GM21786 (cell line): ENCODE results near the gene PLXNA4.

ENCODE experiments used
- ATAC-seq: cut with Tn5 transposase; IDR thresholded peaks from one replicate; pipeline ENCODE4 v1.9.1; 2021; ENCODE audit not compliant: unreplicated experiment

Gene PLXNA4

DNA sequence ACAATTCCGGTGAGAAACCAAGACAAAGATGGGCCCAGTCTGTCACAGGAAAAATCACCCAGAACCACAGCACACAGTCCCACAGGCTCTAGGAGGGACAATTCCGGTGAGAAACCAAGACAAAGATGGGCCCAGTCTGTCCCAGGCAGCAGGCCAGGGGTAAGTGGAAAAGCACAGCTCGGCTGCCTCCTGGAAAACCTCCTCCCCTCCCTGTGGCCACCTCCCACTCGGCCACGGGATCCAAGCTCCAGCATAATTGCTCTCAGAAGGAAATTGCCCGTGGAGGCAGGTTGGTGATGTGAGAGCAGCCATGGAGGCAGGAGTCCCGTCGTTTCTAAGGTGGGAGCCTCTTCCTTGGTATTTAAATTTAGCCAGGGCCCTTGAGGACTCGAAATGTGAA lies 95.7 kb downstream of the PLXNA4 start:
- ATAC-seq, result no peak

GRCh38 chr7:132476541-132476940 lies 99.7 kb downstream of the PLXNA4 start:
- no peak for ATAC-seq

GRCh38 chr7:132475669-132476116 lies 100.6 kb downstream of the PLXNA4 start:
- no peak for ATAC-seq

DNA sequence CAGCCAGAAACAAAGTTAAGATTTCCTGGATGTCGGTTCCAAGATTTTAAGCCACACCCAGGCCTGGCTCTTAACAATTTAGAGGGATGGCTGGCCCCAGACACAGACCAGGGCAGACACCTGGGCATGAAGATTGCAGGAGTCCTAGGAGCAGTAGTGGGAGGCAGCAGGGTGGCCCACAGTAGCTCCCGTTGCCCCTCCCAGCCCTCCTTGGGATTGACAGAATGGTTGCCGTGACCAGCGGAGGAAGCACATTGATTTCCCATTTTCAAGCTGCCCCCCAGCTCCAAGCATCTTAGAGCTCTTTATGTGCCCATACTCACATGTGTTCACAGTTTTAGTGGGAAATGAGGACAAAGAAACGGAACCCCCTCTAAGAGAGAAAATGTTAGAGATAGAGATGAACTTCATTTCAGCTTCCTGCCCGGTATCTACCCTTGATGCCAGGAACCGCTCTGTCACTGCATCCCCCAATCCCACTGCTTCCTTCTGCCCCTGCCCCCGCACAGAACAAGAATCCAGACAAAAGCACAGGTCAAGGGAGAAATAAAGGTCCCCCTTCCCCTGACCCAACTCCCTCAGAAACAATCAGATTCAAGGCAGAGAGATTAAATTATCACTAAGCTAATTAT lies 101.1 kb downstream of the PLXNA4 start:
- ATAC-seq, result no peak

DNA sequence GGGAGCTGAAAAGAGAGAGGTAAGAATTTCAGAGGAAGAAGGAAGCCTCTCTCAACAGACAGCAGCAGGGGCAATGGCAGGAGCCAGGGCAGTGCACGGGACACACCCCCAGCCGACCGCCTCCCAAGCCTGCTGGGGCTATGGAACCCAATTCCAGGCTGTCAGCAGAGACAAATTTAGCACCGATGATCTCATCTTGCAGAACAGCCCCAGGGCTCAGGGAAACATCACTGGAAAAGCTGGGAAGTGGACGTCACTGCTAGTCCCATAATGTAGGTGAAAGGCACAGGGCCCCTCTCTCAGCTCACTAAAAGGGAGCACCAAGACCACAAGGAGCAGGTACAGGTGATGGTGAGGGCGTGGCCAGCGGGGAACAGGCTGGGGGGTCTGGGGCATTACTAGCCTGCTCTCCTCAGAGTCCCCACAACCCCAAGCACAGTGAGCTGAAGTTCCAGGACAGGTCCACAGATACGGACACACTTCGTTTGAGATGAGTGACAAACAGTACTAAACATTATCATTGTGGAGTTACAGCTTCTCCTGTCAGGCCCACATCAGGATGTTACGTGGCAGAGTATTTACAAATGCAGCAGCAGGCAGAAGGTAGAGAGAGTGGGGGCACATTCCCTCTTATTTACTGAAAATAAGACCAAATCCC lies 103.7 kb downstream of the PLXNA4 start:
- ATAC-seq, result no peak

DNA sequence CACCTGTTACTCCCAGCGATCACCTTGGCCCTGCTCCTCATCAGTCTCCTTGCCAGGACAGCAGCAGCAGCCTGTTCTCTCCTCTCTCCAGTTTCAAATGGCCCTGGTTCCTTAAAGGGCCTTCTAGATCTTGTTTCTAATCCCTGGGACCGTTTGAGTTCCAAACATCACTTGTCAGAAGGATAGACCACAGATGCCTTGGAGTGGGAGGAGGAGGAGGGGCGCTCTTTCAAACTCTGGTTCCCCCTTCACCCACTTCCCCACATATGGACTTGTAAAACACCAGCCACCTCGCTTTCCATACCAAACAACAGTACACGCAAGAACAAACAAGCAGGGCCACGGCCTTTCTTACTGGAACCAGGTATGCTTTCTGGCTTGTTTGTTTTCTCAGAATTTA lies 104.8 kb downstream of the PLXNA4 start:
- no peak for ATAC-seq

DNA sequence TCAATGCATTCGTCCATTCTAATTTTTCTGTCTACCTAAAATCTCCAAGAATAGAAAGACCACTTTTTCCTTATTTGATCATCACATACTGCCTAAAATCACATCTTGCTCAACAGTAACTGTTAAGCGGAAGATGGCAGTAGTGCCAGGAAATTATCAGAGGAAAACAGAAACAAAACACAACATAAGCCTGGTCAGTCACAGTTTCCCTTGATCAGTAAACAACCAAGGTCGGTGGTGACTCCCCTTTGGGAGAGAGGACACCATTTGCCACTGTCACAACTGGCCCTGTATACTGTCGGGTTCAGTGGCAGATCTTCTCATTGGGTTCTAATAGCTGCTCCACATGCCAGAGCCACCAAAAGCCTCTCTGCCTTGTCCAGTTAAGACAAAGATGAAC lies 106.6 kb downstream of the PLXNA4 start:
- no peak for ATAC-seq

DNA sequence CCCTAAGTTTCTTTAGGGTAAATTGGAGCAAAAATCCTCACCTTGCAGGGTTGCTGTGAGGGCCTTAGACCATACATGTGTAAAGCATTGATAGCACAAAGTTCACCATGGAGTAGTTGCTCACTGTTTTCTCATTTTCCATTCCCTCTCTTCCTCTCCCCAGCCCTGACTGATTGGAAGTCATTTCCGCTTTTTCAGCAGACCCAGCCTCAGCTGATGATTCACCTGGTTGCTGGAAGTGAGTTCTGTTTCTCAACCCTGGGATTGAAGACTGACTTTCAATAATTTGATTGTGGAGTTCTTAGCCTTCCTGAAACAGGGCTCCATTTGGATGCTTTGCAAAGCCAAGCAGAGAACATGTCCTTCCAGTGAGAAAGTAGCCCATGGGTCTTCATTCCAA lies 107.0 kb downstream of the PLXNA4 start:
- ATAC-seq, result no peak

DNA sequence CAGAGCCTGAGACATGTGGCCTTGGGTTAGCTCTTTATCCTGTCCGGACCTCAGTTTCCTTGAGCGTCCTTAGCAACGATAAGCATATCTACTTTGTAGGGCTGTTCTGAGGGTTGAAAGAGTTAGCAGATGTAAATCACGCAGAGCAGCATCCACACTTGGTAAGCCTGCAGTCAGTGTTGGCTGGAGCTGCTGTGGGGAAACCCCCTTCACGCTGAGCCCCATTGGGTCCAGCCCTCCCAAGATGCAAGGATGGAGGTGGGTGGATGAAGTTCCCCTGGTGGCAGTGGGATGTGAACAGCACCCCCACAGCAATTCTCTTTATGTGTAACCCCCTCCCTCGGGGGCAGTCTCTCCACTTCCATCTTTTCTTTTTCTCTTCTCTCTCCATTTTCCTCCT lies 109.9 kb downstream of the PLXNA4 start:
- no peak for ATAC-seq

DNA sequence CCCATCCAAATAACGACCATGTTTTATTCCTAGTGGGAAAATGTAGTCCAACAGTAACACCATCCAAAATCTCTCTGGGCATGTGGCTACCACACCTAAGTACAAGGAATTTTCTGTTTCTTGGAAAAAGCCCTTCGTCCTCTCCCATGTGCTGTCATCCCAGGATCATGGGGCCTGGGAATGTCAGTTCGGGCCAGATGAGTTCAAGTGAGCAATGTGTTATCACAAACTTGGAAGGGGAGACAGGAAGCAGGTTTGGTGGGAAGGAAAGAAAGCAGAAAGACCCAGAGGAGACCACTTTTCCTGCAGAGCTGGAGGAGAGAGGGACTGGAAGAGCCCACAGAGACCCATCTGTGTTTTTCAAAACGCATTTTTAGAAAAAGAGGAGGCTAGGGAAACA lies 110.8 kb downstream of the PLXNA4 start:
- ATAC-seq, result no peak

DNA sequence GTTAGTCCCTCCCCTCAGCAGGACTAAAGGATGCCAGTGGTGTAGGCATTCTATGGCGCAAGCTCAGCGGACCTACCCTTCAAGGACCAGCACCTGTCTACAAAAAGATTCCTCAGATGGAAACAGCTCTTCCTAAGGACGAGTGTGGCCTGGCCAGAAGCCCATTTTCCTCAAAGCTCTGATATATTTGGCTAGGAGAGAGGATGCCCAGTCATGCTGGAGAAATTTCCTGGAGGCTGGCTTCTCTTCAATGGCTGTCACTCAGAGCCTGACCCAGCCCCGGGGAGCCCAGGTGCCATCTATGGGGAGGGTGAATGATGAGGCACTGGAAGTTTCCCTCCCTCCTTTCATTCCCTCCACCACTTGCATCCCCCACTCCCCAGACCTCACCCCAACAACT lies 111.5 kb downstream of the PLXNA4 start:
- ATAC-seq, result no peak

GRCh38 chr7:132463922-132464321 lies 112.3 kb downstream of the PLXNA4 start:
- no peak for ATAC-seq

GRCh38 chr7:132462478-132462877 lies 113.8 kb downstream of the PLXNA4 start:
- ATAC-seq, result no peak

DNA sequence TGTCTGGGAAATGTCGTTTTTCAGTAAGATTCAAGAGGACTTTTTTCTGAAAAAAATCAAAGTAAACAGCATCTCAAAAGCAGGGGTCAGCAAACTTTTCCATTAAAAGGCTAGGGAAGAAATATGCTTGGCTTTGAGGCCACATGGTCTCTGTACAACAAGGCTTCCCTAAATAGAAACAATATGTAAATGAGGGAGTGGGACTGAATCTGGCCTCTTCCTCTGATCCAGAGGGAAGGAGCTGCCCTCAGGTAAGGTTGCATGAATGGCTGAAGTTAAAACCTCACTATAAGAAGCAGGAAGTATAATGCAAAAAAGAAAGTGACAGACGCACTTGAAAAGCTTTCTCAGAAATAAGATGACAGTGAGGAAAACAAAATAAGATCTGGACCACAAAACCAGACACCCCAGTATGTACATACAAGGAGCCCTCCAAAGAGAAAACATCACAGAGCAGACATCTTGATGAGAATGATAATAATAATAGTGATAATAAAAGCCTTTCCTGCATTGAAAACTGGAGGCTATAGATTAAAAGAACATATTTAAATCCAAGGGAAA lies 115.2 kb downstream of the PLXNA4 start:
- no peak for ATAC-seq

DNA sequence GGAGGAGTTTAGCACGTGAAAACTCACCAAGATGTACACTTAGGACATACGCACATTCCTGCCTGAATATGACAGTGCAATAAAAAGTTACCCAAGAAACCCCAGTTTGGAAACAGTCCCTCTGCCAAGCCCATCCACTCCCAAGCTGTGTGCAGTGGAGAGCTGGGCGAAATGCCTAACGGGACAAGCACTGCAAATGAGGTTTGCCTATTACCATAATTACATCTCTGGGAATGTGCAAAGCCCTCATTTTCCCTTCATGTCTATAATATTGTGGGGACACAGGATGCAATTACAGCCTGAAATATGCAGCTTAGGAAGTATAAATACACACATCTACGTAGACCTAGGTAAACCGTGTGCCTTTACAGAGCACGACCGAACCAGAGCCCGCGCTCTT lies 117.5 kb downstream of the PLXNA4 start:
- ATAC-seq, result no peak

- no peak for ATAC-seq
Observed at GRCh38 chr7:132457658-132458057, 118.6 kb downstream of the PLXNA4 start.

DNA sequence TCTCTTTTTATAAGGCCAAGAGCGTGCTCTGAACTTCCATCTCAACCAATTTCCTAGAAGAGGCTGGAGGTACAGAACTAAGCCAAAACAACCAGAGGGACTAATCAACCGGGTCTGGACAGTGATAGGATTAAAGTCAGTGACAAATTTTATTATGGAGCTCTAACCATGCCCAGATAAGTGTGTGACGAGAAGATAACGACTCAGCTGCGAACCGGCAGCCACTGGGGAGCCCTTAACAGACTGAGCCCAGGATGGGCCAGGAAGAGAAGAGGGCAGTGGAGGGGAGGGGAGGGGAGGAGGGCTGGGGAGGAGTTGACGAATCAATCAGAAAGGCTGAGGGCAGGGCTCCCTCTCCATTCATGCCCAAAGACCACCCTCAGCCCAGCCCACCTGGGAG lies 119.9 kb downstream of the PLXNA4 start:
- ATAC-seq, result no peak

GRCh38 chr7:132455378-132455777 lies 120.9 kb downstream of the PLXNA4 start:
- ATAC-seq, result no peak

GRCh38 chr7:132453826-132454225 lies 122.4 kb downstream of the PLXNA4 start:
- ATAC-seq, result no peak

GRCh38 chr7:132451161-132451560 lies 125.1 kb downstream of the PLXNA4 start:
- no peak for ATAC-seq

DNA sequence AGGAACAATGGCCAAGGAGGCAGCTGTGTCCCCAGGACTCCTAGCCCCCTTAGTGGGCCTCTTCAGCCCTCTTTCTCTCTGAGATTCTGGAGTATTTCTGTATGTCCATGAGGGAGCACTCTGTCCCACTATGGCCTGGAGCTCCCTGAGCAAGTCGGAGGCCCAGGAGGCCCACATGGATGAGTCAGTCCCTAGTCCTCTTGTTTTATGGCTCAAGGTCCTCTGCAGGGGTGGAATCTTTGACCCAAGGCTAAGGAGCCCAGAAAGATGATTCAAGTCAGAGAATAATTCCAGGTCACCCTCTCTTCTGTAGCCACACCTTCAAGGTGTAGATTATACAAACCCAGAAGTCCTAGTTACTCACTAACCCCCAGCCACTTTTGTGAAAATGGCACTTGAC lies 125.6 kb downstream of the PLXNA4 start:
- ATAC-seq, result no peak

- no peak for ATAC-seq
Observed at GRCh38 chr7:132450188-132450587, 126.1 kb downstream of the PLXNA4 start.
